ENCODE results near the gene CD247.
"Not testable (repeated sequence)": the region's sequence is repeated elsewhere in the genome, so short reads cannot be mapped to it uniquely, and the experiment has no call there.

The CD247 gene

GRCh38 chr1:167518331-167518700, at the start of gene CD247:
Gene CD247, minus strand, starts transcription at chr1:167518529. Its CDS starts 64 bp downstream, at chr1:167518465.
- no peak for DNase-seq

- no peak for DNase-seq
These were observed 49.3 kb upstream of the CD247 start for GRCh38 chr1:167567663-167568062.

GRCh38 chr1:167566766-167567165, 48.4 kb upstream of the CD247 start:
- no peak for DNase-seq

GRCh38 chr1:167565922-167566321, 47.6 kb upstream of the CD247 start:
- no peak for DNase-seq

- no peak for DNase-seq
These were observed 46.4 kb upstream of the CD247 start for GRCh38 chr1:167564612-167565270.

GRCh38 chr1:167563579-167564246, 45.4 kb upstream of the CD247 start:
- DNase-seq, result peak; percentile 32

- DNase-seq, result no peak
These were observed 44.4 kb upstream of the CD247 start for GRCh38 chr1:167562702-167563101.

- no peak for DNase-seq
These were observed 43.4 kb upstream of the CD247 start for GRCh38 chr1:167561753-167562152.

- DNase-seq, result peak; percentile 41
These were observed 37.8 kb upstream of the CD247 start for GRCh38 chr1:167555971-167556714.

- not testable (repeated sequence) for DNase-seq
These were observed 36.7 kb upstream of the CD247 start for GRCh38 chr1:167555072-167555471.

GRCh38 chr1:167554028-167554779, 35.9 kb upstream of the CD247 start:
- DNase-seq, result no peak

- DNase-seq, result peak; percentile 80
These were observed 35.1 kb upstream of the CD247 start, which contains the start of gene CREG1 for GRCh38 chr1:167553136-167554027. Gene CREG1, minus strand, starts transcription at chr1:167553762.

GRCh38 chr1:167551362-167551761, 33.0 kb upstream of the CD247 start:
- no peak for DNase-seq

GRCh38 chr1:167548059-167548932, 30.0 kb upstream of the CD247 start:
- no peak for DNase-seq

GRCh38 chr1:167546935-167547334, 28.6 kb upstream of the CD247 start:
- DNase-seq, result no peak

- DNase-seq, result no peak
These were observed 27.0 kb upstream of the CD247 start for GRCh38 chr1:167545349-167545748.

GRCh38 chr1:167544447-167545093, 26.2 kb upstream of the CD247 start:
- no peak for DNase-seq

- no peak for DNase-seq
These were observed 25.1 kb upstream of the CD247 start for GRCh38 chr1:167543199-167543990.
